ENCODE data around the gene C16orf87.

C16orf87 gene

GRCh38 chr16:46844771-46845170 lies 13.8 kb upstream of the C16orf87 start:
- DNase-seq (ENCODE audit: extremely low spot score, insufficient read length, low read depth) (no peak), FAIRE-seq (no peak)

GRCh38 chr16:46843898-46844642 lies 13.1 kb upstream of the C16orf87 start:
- no peak for DNase-seq (ENCODE audit: extremely low spot score, insufficient read length, low read depth)
- FAIRE-seq, result no peak

- FAIRE-seq (no peak), DNase-seq (ENCODE audit: extremely low spot score, insufficient read length, low read depth) (no peak)
Observed at GRCh38 chr16:46842192-46842895, 11.4 kb upstream of the C16orf87 start.

GRCh38 chr16:46839986-46840443 lies 9.0 kb upstream of the C16orf87 start:
- DNase-seq (ENCODE audit: extremely low spot score, insufficient read length, low read depth), result no peak
- FAIRE-seq, result no peak

- FAIRE-seq (no peak), DNase-seq (ENCODE audit: extremely low spot score, insufficient read length, low read depth) (no peak)
Observed at GRCh38 chr16:46836534-46837530, 5.9 kb upstream of the C16orf87 start.

GRCh38 chr16:46833460-46833800 lies 2.5 kb upstream of the C16orf87 start:
- DNase-seq (ENCODE audit: extremely low spot score, insufficient read length, low read depth) (no peak), FAIRE-seq (no peak)

GRCh38 chr16:46832757-46833459 lies 1.9 kb upstream of the C16orf87 start:
- no peak for FAIRE-seq
- no peak for DNase-seq (ENCODE audit: extremely low spot score, insufficient read length, low read depth)

- no peak for DNase-seq (ENCODE audit: extremely low spot score, insufficient read length, low read depth)
- FAIRE-seq, result no peak
Observed at GRCh38 chr16:46830417-46830901, 521 bp downstream of the C16orf87 start.

- FAIRE-seq (peak; percentile 52), DNase-seq (ENCODE audit: extremely low spot score, insufficient read length, low read depth) (no peak)
Observed at GRCh38 chr16:46828943-46829342, 2.0 kb downstream of the C16orf87 start.

GRCh38 chr16:46828292-46828691 lies 2.7 kb downstream of the C16orf87 start:
- DNase-seq (ENCODE audit: extremely low spot score, insufficient read length, low read depth) (no peak), FAIRE-seq (peak; percentile 54)

GRCh38 chr16:46826631-46827030 lies 4.3 kb downstream of the C16orf87 start:
- FAIRE-seq (no peak), DNase-seq (ENCODE audit: extremely low spot score, insufficient read length, low read depth) (no peak)

GRCh38 chr16:46822270-46822669 lies 8.7 kb downstream of the C16orf87 start:
- DNase-seq (ENCODE audit: extremely low spot score, insufficient read length, low read depth) (no peak), FAIRE-seq (peak; percentile 87)

- FAIRE-seq, result no peak
- no peak for DNase-seq (ENCODE audit: extremely low spot score, insufficient read length, low read depth)
Observed at GRCh38 chr16:46817961-46818360, 13.0 kb downstream of the C16orf87 start.

- FAIRE-seq (no peak), DNase-seq (ENCODE audit: extremely low spot score, insufficient read length, low read depth) (no peak)
Observed at GRCh38 chr16:46814790-46815189, 16.2 kb downstream of the C16orf87 start.

GRCh38 chr16:46813611-46814010 lies 17.4 kb downstream of the C16orf87 start:
- DNase-seq (ENCODE audit: extremely low spot score, insufficient read length, low read depth), result no peak
- FAIRE-seq, result no peak

- peak; percentile 66 for FAIRE-seq
- DNase-seq (ENCODE audit: extremely low spot score, insufficient read length, low read depth), result no peak
Observed at GRCh38 chr16:46812781-46813540, 18.0 kb downstream of the C16orf87 start.

- FAIRE-seq (no peak), DNase-seq (ENCODE audit: extremely low spot score, insufficient read length, low read depth) (no peak)
Observed at GRCh38 chr16:46811682-46812081, 19.3 kb downstream of the C16orf87 start.

GRCh38 chr16:46808997-46809396 lies 22.0 kb downstream of the C16orf87 start:
- peak; percentile 91 for FAIRE-seq
- no peak for DNase-seq (ENCODE audit: extremely low spot score, insufficient read length, low read depth)

- FAIRE-seq (no peak), DNase-seq (ENCODE audit: extremely low spot score, insufficient read length, low read depth) (no peak)
Observed at GRCh38 chr16:46807336-46807735, 23.6 kb downstream of the C16orf87 start.

Data from GM18507 (cell line).